Caco-2 (cell line): ENCODE data around the gene PSMG1. TPM values are rescaled to one million over a fixed set of nuclear protein-coding genes. Genes with fewer than 3 reads are reported as not detected.
"Not testable (repeated sequence)": the region's sequence is repeated elsewhere in the genome, so short reads cannot be mapped to it uniquely, and the experiment has no call there.

Source experiments
- BruUV-seq: library from RNA; stranded (reverse); fragments of 400-500 nt; replicated peaks from 2 replicates; lab custom pipeline; 2021; lab: Mats Ljungman, UMichigan
- CTCF ChIA-PET: fragments of 300-600 bp; sonication (Branson Sonifier 250); formaldehyde crosslinking; loops from one replicate; lab custom pipeline; 2022; ENCODE audit warnings: antibody characterized with exemption; lab: Charles Lee
- POLR2A ChIA-PET: fragments of 300-600 bp; sonication (Branson Sonifier 250); formaldehyde crosslinking; loops from one replicate; lab custom pipeline; 2022; ENCODE audit warnings: antibody characterized with exemption; lab: Charles Lee
- DNase-seq, 2 experiments: peaks; one replicate each; pipeline versions ENCODE4 v3.0.0 to v3.0.0-alpha.2; 2020 to 2022
- H3K27me3 ChIP-seq: replicated peaks from 2 replicates; pipeline ENCODE4 v1.6.0; 2011; ENCODE audit warnings: low read length; ENCODE audit not compliant: control insufficient read depth, insufficient read depth
- H3K36me3 ChIP-seq: 2 replicates; pipeline ENCODE4 v1.5.1; 2011; ENCODE audit warnings: low read length; ENCODE audit not compliant: control insufficient read depth, insufficient read depth
- H3K4me1 ChIP-seq: fragments of 250-450 bp; sonication (Bioruptor Pico); 2 replicates; pipeline ENCODE4 v1.5.1; 2020; ENCODE audit warnings: mild to moderate bottlenecking
- H3K4me3 ChIP-seq: 2 replicates; pipeline ENCODE4 v1.5.1; 2011; ENCODE audit warnings: low read depth, mild to moderate bottlenecking, control low read depth, low read length
- H3K9me3 ChIP-seq: fragments of 250-450 bp; sonication (Bioruptor Pico); 2 replicates; pipeline ENCODE4 v1.5.1; 2020; ENCODE audit warnings: mild to moderate bottlenecking, moderate library complexity
- H3K27ac Mint-ChIP-seq: one replicate; pipeline ENCODE4 v1.8.0; 2022; ENCODE audit warnings: mixed read lengths; ENCODE audit not compliant: unreplicated experiment
- H3K27me3 Mint-ChIP-seq: one replicate; pipeline ENCODE4 v1.8.0; 2022; ENCODE audit warnings: mixed read lengths; ENCODE audit not compliant: insufficient read depth, unreplicated experiment
- H3K36me3 Mint-ChIP-seq: one replicate; pipeline ENCODE4 v1.8.0; 2022; ENCODE audit warnings: mild to moderate bottlenecking, mixed read lengths; ENCODE audit not compliant: insufficient read depth, unreplicated experiment
- H3K4me1 Mint-ChIP-seq: one replicate; pipeline ENCODE4 v1.8.0; 2022; ENCODE audit warnings: low read depth, mixed read lengths; ENCODE audit not compliant: unreplicated experiment
- H3K4me3 Mint-ChIP-seq: one replicate; pipeline ENCODE4 v1.8.0; 2022; ENCODE audit warnings: mild to moderate bottlenecking, moderate library complexity, mixed read lengths; ENCODE audit not compliant: unreplicated experiment
- H3K9me3 Mint-ChIP-seq: one replicate; pipeline ENCODE4 v1.8.0; 2022; ENCODE audit warnings: mixed read lengths; ENCODE audit not compliant: unreplicated experiment
- CTCF ChIP-seq, 2 experiments: fragments of 200-600 bp in 1 of 2; IDR thresholded peaks; 1 replicate in 1 of 2; 2 replicates in 1 of 2; pipeline versions ENCODE4 v1.5.1 to v1.8.0; 2011 to 2022; ENCODE audit warnings: antibody characterized with exemption in 1 of 2, control low read depth in 1 of 2, inconsistent platforms in 1 of 2, low read depth in 1 of 2, low read length in 1 of 2, mild to moderate bottlenecking in 1 of 2, moderate library complexity in 1 of 2; ENCODE audit not compliant: insufficient read depth in 1 of 2, severe bottlenecking in 1 of 2, unreplicated experiment in 1 of 2
- intact Hi-C: fragments of 100-400 bp; cut with micrococcal nuclease; formaldehyde crosslinking; loops from one replicate; pipeline ENCODE4 v1.10.0; 2022; ENCODE audit not compliant: unreplicated experiment
- total RNA-seq: library from RNA; stranded (reverse); gene quantifications from 2 replicates; pipeline ENCODE4 v1.2.3, GENCODE V29; 2022

Gene PSMG1
- total RNA-seq, 1 experiment from 2014 or later, result 86.2 TPM

DNA sequence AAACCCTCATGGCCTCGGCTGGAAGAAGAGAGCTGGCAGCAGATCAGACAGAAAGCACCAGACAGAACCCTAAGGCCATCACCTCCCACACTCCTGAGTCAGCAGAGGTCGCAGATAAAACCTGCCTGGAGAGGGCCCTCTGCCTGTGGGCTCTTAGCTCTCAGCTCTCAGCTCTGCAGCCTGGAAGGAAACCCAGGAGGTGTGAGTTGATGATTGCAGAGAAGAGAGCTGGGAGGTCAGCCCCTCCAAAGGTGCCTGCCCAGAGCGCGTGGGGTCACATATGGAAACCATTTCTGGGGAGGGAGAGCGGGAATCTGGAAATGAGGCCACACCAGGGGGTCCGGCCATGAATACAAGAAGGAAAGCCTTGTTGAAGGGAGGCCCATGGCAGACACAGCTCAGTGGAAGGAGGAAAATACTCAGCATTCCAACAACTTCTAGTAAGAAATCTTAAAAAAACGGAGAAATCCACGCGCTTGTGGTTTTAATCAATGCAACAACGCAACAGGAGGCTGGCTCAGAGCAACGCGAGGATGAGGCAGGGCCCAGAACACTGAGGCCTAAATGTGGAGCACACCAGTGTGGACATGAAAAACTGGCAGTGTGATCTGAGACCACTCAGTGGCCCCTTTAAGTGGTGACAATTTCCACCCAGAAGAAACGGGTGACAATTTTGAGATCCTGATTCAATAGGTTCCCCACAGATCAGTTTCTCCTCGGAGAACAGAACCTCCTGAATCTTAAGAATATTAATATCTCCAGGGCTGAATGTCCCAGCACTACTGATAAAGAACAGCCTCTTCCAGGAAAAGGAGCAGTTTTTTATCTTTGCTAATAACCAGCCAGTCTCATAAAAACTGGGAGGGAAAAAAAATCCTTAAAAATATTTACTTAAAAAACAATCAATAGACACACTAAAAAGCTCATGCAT lies 45.7 kb downstream of the PSMG1 start:
- no peaks in the 10 kb centered on the region for H3K27me3 Mint-ChIP-seq
- Histone ChIP-seq H3K9me3 (no peaks in the 10 kb centered on the region), H3K27me3 (no peaks in the 10 kb centered on the region), H3K4me3 (no peak overlapping the region), H3K36me3 (no peaks in the 10 kb centered on the region), H3K4me1 (no peaks in the 10 kb centered on the region)
- no peak overlapping the region for H3K27ac Mint-ChIP-seq
- H3K4me1 Mint-ChIP-seq, result no peaks in the 10 kb centered on the region
- intact Hi-C loops, result loop anchor here (1.0 to 5.0 kb wide), 3 partner anchors 403 to 630 kb away; no protein-coding TSS in a partner anchor
- no TSS peak for BruUV-seq
- no peak for DNase-seq
- no peak for TF ChIP-seq CTCF (IDR thresholded peaks at IDR 0.05; ENCODE audit: insufficient read depth in 1 of 2, low read depth in 1 of 2, low read length in 1 of 2, severe bottlenecking in 1 of 2, unreplicated experiment in 1 of 2)
- no peak overlapping the region for H3K4me3 Mint-ChIP-seq
- ChIA-PET POLR2A (no interaction called here), CTCF (interaction anchor here (0.6 to 1.6 kb wide), 10 partner anchors 11 to 632 kb away, joined by 3 to 7 read pairs (median 4); no protein-coding TSS in a partner anchor)
- no peaks in the 10 kb centered on the region for H3K36me3 Mint-ChIP-seq
- no peaks in the 10 kb centered on the region for H3K9me3 Mint-ChIP-seq

- ChIA-PET POLR2A (no interaction called here), CTCF (interaction anchor here (0.6 to 1.5 kb wide), 7 partner anchors 24 to 1155 kb away, joined by 3 to 7 read pairs (median 3); no protein-coding TSS in a partner anchor)
- BruUV-seq, result no TSS peak
- Histone ChIP-seq H3K27me3 (no peaks in the 10 kb centered on the region), H3K9me3 (no peaks in the 10 kb centered on the region), H3K4me1 (no peaks in the 10 kb centered on the region), H3K4me3 (no peak overlapping the region), H3K36me3 (no peaks in the 10 kb centered on the region)
- H3K4me3 Mint-ChIP-seq, result no peak overlapping the region
- TF ChIP-seq CTCF (IDR thresholded peaks at IDR 0.05; ENCODE audit: insufficient read depth in 1 of 2, low read depth in 1 of 2, low read length in 1 of 2, severe bottlenecking in 1 of 2, unreplicated experiment in 1 of 2), result no peak
- no peaks in the 10 kb centered on the region for H3K9me3 Mint-ChIP-seq
- no peaks in the 10 kb centered on the region for H3K4me1 Mint-ChIP-seq
- H3K27me3 Mint-ChIP-seq, result no peaks in the 10 kb centered on the region
- no peak overlapping the region for H3K27ac Mint-ChIP-seq
- intact Hi-C loops, result loop anchor here (5.0 kb wide), 2 partner anchors 469 to 629 kb away; no protein-coding TSS in a partner anchor
- no peaks in the 10 kb centered on the region for H3K36me3 Mint-ChIP-seq
- DNase-seq, result no peak
These were observed 46.5 kb downstream of the PSMG1 start for GRCh38 chr21:39136711-39137110.

GRCh38 chr21:39136138-39136537 lies 47.1 kb downstream of the PSMG1 start:
- H3K4me3 ChIP-seq, BruUV-seq, H3K36me3 ChIP-seq, H3K4me1 Mint-ChIP-seq, H3K4me3 Mint-ChIP-seq, H3K36me3 Mint-ChIP-seq, CTCF ChIA-PET, H3K9me3 Mint-ChIP-seq, H3K4me1 ChIP-seq, H3K9me3 ChIP-seq, H3K27ac Mint-ChIP-seq, H3K27me3 ChIP-seq, H3K27me3 Mint-ChIP-seq: not testable (repeated sequence)
- intact Hi-C loops, result loop anchor here (5.0 kb wide), 2 partner anchors 469 to 629 kb away; no protein-coding TSS in a partner anchor
- POLR2A ChIA-PET, result interaction anchor here (0.5 kb wide), 1 partner anchor 65 kb away, joined by 3 read pairs; no protein-coding TSS in a partner anchor
- DNase-seq, result peak in 1 of 2 experiments; percentile 34
- peak in 1 of 2 experiments; percentile 31 for TF ChIP-seq CTCF (IDR thresholded peaks at IDR 0.05; ENCODE audit: insufficient read depth in 1 of 2, low read depth in 1 of 2, low read length in 1 of 2, severe bottlenecking in 1 of 2, unreplicated experiment in 1 of 2)
